Measurements from ENCODE around the gene CHAD.
"Not testable (repeated sequence)": the region's sequence is repeated elsewhere in the genome, so short reads cannot be mapped to it uniquely, and the experiment has no call there.

CHAD gene

GRCh38 chr17:50425682-50426471 is 42.8 kb downstream of the CHAD start, which contains the start of gene ACSF2:
Gene ACSF2 (plus strand): TSS chr17:50426218. CDS start chr17:50426262, 44 bp downstream.
- peak; percentile 72 for DNase-seq

GRCh38 chr17:50424996-50425681 is 43.5 kb downstream of the CHAD start:
- no peak for DNase-seq

- DNase-seq = no peak
These were observed 44.3 kb downstream of the CHAD start for GRCh38 chr17:50424246-50424995.

- peak; percentile 71 for DNase-seq
These were observed 45.0 kb downstream of the CHAD start for GRCh38 chr17:50423553-50424159.

GRCh38 chr17:50422738-50423137 is 45.9 kb downstream of the CHAD start:
- no peak for DNase-seq

- DNase-seq = peak; percentile 85
These were observed 47.2 kb downstream of the CHAD start for GRCh38 chr17:50421308-50422051.

- no peak for DNase-seq
These were observed 48.1 kb downstream of the CHAD start for GRCh38 chr17:50420419-50421112.

- DNase-seq = not testable (repeated sequence)
These were observed 49.1 kb downstream of the CHAD start for GRCh38 chr17:50419577-50419976.

GRCh38 chr17:50414808-50415207 is 53.9 kb downstream of the CHAD start:
- DNase-seq = no peak
